ENCODE results near the gene NUTF2.

The NUTF2 gene

DNA sequence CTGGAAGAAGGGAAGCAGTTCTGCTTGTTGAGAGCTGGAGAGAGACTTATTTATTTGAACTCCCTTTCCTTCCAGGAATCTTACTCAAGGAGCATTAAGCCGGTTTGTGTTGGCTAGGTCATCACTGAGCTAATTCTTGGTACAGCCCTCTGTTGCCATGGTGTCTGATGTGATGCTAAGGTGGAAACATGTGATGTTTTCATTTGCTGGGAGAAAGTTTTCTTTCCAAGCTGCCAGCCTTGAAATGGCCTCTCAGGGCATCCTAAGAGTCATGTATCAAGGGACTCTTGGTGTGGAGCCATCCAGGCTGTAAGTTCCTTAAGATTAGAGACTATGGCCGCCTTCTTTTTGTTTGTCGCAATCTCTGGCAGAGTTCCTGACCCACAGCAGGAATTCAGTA, 50.5 kb downstream of the NUTF2 start:
- no peak for DNase-seq (ENCODE audit: low spot score)
- in situ Hi-C loops (cut with MboI; ENCODE audit: low pct_unique_long_range_greater_than_20kb, low sequenced_read_pairs, unreplicated experiment) = no loop called here

DNA sequence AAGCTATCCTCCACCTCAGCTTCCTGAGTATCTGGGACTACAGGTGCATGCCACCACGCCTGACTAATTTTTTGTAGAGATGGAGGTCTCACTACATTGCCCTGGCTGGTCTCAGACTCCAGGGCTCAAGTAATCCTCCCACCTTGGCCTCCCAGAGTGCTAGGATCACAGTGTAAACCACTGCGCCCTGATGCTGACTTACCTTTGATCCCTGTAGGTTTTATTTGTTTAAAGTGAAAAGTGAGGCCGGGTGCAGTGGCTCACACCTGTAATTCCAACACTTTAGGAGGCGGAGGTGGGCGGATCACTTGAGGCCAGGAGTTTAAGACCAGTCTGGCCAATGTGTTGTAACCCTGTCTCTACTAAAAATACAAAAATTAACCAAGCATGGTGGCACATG, 55.0 kb downstream of the NUTF2 start:
- TF ChIP-seq, protein P1, sequence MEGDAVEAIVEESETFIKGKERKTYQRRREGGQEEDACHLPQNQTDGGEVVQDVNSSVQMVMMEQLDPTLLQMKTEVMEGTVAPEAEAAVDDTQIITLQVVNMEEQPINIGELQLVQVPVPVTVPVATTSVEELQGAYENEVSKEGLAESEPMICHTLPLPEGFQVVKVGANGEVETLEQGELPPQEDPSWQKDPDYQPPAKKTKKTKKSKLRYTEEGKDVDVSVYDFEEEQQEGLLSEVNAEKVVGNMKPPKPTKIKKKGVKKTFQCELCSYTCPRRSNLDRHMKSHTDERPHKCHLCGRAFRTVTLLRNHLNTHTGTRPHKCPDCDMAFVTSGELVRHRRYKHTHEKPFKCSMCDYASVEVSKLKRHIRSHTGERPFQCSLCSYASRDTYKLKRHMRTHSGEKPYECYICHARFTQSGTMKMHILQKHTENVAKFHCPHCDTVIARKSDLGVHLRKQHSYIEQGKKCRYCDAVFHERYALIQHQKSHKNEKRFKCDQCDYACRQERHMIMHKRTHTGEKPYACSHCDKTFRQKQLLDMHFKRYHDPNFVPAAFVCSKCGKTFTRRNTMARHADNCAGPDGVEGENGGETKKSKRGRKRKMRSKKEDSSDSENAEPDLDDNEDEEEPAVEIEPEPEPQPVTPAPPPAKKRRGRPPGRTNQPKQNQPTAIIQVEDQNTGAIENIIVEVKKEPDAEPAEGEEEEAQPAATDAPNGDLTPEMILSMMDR (IDR thresholded peaks at IDR 0.05; ENCODE audit: extremely low read depth, insufficient read depth, missing control alignments) = no peak
- DNase-seq (ENCODE audit: low spot score) = no peak
- in situ Hi-C loops (cut with MboI; ENCODE audit: low pct_unique_long_range_greater_than_20kb, low sequenced_read_pairs, unreplicated experiment) = loop anchor here (25.0 kb wide), 1 partner anchor 364 kb away; the partner anchor contains the start of gene RIPOR1

More for the DNA sequence above, 50.5 kb downstream of the NUTF2 start:
- TF ChIP-seq, protein P1 (IDR thresholded peaks at IDR 0.05; ENCODE audit: extremely low read depth, insufficient read depth, missing control alignments) = no peak

DNA sequence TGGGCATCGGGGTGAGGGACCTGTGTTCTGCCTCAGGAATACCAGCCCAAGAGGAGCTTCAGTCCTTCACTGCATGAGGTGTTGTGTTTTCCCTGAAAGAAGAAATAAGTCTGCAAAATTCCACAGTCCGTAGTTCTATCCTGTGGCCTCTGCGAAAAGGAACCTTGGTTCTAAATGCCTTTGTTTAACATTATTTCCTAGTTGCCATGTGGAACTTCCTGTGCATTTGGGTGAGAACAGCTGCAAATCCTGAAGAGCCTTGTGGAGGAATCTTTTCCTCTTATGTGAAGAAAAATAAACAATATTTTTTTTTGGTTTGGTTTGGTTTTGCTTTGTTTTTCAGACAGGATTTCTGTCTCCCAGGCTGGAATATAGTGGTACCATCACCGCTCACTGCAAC, 56.1 kb downstream of the NUTF2 start:
- in situ Hi-C loops (cut with MboI; ENCODE audit: low pct_unique_long_range_greater_than_20kb, low sequenced_read_pairs, unreplicated experiment) = loop anchor here (25.0 kb wide), 1 partner anchor 366 kb away; the partner anchor contains the start of gene RIPOR1
- no peak for DNase-seq (ENCODE audit: low spot score)
- TF ChIP-seq, protein P1 (IDR thresholded peaks at IDR 0.05; ENCODE audit: extremely low read depth, insufficient read depth, missing control alignments) = no peak

DNA sequence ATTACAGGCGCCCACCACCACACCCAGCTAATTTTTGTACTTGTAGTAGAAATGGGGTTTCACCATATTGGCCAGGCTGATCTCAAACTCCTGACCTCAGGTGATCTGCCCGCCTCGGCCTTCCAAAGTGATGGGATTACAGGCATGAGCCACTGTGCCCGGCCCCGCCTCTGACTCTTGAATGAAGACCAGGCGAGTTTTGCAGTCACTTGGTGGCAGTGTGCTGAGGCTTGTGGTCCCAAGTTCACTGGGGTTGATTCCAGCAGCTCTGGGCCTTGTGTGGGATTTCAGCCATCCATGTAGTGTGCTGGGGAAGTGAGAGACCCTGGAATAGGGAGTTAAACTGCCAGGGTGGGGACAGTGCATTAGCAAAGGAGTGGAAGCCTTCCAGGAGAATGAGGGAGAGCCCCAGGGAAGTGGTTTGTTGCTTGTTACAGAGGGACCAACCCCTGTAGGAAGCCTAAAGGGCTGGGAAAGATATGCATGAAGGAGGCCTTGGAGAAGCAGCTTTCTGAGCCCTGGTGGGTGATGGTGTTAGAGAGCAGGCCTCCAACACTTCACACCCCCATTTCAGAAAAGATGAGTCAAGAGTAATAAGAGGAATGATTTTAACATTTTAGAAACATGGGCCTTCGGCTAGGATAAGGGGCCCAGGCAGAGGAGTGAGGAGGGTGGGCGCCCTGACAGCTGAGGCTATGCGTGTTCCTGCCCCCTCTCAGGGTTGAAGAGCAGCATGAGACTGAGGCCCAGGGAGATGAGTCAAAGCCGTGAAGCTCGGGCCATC, 60.9 kb downstream of the NUTF2 start:
- DNase-seq (ENCODE audit: low spot score) = no peak

DNA sequence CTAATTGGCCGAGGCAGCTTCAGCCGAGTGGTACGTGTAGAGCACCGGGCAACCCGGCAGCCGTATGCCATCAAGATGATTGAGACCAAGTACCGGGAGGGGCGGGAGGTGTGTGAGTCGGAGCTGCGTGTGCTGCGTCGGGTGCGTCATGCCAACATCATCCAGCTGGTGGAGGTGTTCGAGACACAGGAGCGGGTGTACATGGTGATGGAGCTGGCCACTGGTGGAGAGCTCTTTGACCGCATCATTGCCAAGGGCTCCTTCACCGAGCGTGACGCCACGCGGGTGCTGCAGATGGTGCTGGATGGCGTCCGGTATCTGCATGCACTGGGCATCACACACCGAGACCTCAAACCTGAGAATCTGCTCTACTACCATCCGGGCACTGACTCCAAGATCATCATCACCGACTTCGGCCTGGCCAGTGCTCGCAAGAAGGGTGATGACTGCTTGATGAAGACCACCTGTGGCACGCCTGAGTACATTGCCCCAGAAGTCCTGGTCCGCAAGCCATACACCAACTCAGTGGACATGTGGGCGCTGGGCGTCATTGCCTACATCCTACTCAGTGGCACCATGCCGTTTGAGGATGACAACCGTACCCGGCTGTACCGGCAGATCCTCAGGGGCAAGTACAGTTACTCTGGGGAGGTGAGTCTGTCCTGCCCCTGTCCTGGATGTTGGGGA, 62.5 kb downstream of the NUTF2 start:
- no peak for DNase-seq (ENCODE audit: low spot score)
- TF ChIP-seq, protein P1 (IDR thresholded peaks at IDR 0.05; ENCODE audit: extremely low read depth, insufficient read depth, missing control alignments) = no peak
- in situ Hi-C loops (cut with MboI; ENCODE audit: low pct_unique_long_range_greater_than_20kb, low sequenced_read_pairs, unreplicated experiment) = loop anchor here (25.0 kb wide), 1 partner anchor 372 kb away; the partner anchor contains the start of gene RIPOR1

More for the DNA sequence above, 60.9 kb downstream of the NUTF2 start:
- in situ Hi-C loops (cut with MboI; ENCODE audit: low pct_unique_long_range_greater_than_20kb, low sequenced_read_pairs, unreplicated experiment) = loop anchor here (25.0 kb wide), 1 partner anchor 370 kb away; the partner anchor contains the start of gene RIPOR1
- TF ChIP-seq, protein P1 (IDR thresholded peaks at IDR 0.05; ENCODE audit: extremely low read depth, insufficient read depth, missing control alignments) = no peak

DNA sequence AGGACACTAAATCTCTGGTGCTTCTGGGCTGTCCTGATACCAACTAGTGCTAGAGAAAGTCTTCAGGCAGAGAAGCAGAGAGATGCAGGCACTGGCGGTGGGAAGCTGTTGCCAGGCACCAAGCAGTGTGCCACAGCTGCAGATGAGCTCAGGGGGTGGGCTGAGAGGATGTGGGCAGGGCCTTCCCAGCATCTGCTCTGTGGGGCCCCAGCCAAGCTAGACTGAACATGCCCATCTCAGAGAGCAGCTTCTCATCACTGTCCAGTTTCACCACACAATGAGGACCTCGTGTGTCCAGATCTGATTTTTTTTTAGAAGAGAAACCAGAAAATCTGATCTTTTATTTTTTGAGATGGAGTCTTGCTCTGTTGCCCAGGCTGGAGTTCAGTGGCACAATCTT, 63.4 kb downstream of the NUTF2 start:
- no peak for DNase-seq (ENCODE audit: low spot score)
- TF ChIP-seq, protein P1 (IDR thresholded peaks at IDR 0.05; ENCODE audit: extremely low read depth, insufficient read depth, missing control alignments) = no peak
- in situ Hi-C loops (cut with MboI; ENCODE audit: low pct_unique_long_range_greater_than_20kb, low sequenced_read_pairs, unreplicated experiment) = loop anchor here (25.0 kb wide), 1 partner anchor 373 kb away; the partner anchor contains the start of gene RIPOR1

Measured in GM13977 (cell line).